Fibroblast of lung (primary cell): Measurements from ENCODE around the gene ZNRD2. TPM values are rescaled to one million over a fixed set of nuclear protein-coding genes. Genes with fewer than 3 reads are reported as not detected.
A peak's percentile ranks its signal among the peaks of the same experiment; 100 is the strongest.

Experiments
- DNase-seq, 2 donors: peaks; one replicate each; pipeline versions ENCODE4 v3.0.0 to v3.0.0-alpha.2; 2010; ENCODE audit warnings: low read depth in 2 of 2
- H2AFZ ChIP-seq: 2 replicates; pipeline ENCODE4 v1.5.1; 2012; ENCODE audit warnings: low read length, control low read depth, inconsistent platforms
- H3K27ac ChIP-seq: 2 replicates; pipeline ENCODE4 v1.5.1; 2011; ENCODE audit warnings: low read length, control low read depth; ENCODE audit not compliant: insufficient read depth
- H3K27me3 ChIP-seq: 2 replicates; pipeline ENCODE4 v1.5.1; 2011; ENCODE audit warnings: mild to moderate bottlenecking, low read length; ENCODE audit not compliant: control insufficient read depth, insufficient read depth
- H3K36me3 ChIP-seq: 2 replicates; pipeline ENCODE4 v1.5.1; 2011; ENCODE audit warnings: low read length; ENCODE audit not compliant: control insufficient read depth, insufficient read depth
- H3K4me1 ChIP-seq: 2 replicates; pipeline ENCODE4 v1.5.1; 2011; ENCODE audit warnings: low read length; ENCODE audit not compliant: control insufficient read depth, insufficient read depth; ENCODE audit errors: extremely low read depth
- H3K4me2 ChIP-seq: 2 replicates; pipeline ENCODE4 v1.5.1; 2011; ENCODE audit warnings: low read length, control low read depth; ENCODE audit not compliant: insufficient read depth; ENCODE audit errors: extremely low read depth
- H3K4me3 ChIP-seq, 4 experiments: fragments of 200-600 bp in 1 of 4; sonication (generic) in 1 of 4; replicated peaks in 1 of 4; 2 replicates each; pipeline ENCODE4 v1.5.1; 2011 to 2016; ENCODE audit warnings: low read length in 4 of 4, low read depth in 3 of 4, mild to moderate bottlenecking in 3 of 4, control low read depth in 2 of 4, inconsistent platforms in 1 of 4, mixed read lengths in 1 of 4; ENCODE audit not compliant: insufficient read depth in 1 of 4; ENCODE audit errors: control extremely low read depth in 1 of 4
- H3K79me2 ChIP-seq: 2 replicates; pipeline ENCODE4 v1.5.1; 2012; ENCODE audit warnings: mild to moderate bottlenecking, low read length, inconsistent platforms; ENCODE audit not compliant: control insufficient read depth, insufficient read depth
- H3K9ac ChIP-seq: 2 replicates; pipeline ENCODE4 v1.5.1; 2011; ENCODE audit warnings: mild to moderate bottlenecking, low read length, control low read depth; ENCODE audit not compliant: insufficient read depth
- H3K9me3 ChIP-seq: 2 replicates; pipeline ENCODE4 v1.5.1; 2012; ENCODE audit warnings: low read depth, low read length; ENCODE audit not compliant: control insufficient read depth, insufficient read depth
- H4K20me1 ChIP-seq: 2 replicates; pipeline ENCODE4 v1.5.1; 2011; ENCODE audit warnings: low read length; ENCODE audit not compliant: control insufficient read depth, insufficient read depth; ENCODE audit errors: extremely low read depth
- CTCF ChIP-seq, 2 donors: IDR thresholded peaks in 1 of 2; conservative IDR thresholded peaks in 1 of 2; 1 replicate in 1 of 2; 2 replicates in 1 of 2; pipeline ENCODE4 v1.5.1; 2011 to 2012; ENCODE audit warnings: low read length in 2 of 2, control low read depth in 1 of 2, inconsistent platforms in 1 of 2, low read depth in 1 of 2, mild to moderate bottlenecking in 1 of 2
- EZH2 ChIP-seq: IDR thresholded peaks from 2 replicates; pipeline ENCODE4 v1.5.1; 2012; ENCODE audit warnings: low read length, control low read depth, mild to moderate bottlenecking; ENCODE audit errors: missing control alignments
- polyA plus RNA-seq, 2 donors: library from polyadenylated mRNA; depleted of rRNA in 1 of 2; stranded (reverse) in 1 of 2; unstranded in 1 of 2; fragments of >200 nt; gene quantifications; 2 replicates each; pipeline ENCODE4 v1.2.1, GENCODE V29; 2011 to 2012; ENCODE audit warnings: missing spikeins in 1 of 2
- total RNA-seq: library from RNA; depleted of rRNA; stranded (reverse); fragments of >200 nt; gene quantifications from 2 replicates; pipeline ENCODE4 v1.2.1, GENCODE V29; 2014

ZNRD2 gene
- total and polyA plus RNA-seq, 2 donors (not counting 1 experiment from before 2014, with no cell fraction given), result 20.8 to 25.8 TPM

DNA sequence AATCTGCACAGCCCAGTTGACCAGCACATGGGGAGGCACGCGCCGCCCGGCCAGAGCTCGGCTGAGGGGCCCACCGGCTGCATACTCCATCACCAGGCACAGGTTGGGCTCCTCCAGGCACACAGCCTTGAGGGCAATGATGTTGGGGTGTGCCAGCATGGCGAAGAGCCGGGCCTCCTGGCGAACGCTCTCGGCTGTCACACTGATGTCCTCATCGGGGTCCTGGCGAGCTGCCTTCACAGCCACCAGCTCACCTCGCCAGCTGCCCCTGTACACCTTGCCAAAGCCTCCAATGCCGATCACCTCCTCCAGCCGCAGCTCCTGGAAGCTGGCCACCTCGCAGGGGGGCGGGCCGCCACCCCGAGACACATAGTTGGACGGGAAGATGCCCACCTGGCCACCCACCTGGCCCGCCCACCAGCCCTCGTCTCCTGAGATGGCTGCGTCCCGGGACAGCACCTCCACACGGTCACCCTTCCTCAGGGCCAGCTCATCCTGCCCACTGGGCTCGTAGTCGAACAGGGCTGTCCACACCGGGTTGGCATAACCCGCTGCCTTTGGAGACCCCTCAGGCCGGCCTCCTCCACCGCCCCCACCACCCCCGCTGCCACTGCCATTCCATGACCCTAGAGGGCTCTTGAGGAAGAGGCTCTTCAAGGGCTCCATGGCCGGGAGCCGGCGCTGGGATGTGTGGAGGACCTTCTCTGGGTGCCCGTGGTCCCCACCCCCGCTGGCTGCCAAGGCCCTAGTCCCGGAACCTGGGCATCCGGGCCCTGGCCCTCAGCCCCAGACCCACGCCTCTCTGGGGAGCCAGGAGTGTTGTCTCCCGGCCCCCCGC, 43.0 kb downstream of the ZNRD2 start:
- Histone ChIP-seq H4K20me1 (no peaks in the 10 kb centered on the region), H3K79me2 (peaks cover 57% of the 10 kb centered on the region)

DNA sequence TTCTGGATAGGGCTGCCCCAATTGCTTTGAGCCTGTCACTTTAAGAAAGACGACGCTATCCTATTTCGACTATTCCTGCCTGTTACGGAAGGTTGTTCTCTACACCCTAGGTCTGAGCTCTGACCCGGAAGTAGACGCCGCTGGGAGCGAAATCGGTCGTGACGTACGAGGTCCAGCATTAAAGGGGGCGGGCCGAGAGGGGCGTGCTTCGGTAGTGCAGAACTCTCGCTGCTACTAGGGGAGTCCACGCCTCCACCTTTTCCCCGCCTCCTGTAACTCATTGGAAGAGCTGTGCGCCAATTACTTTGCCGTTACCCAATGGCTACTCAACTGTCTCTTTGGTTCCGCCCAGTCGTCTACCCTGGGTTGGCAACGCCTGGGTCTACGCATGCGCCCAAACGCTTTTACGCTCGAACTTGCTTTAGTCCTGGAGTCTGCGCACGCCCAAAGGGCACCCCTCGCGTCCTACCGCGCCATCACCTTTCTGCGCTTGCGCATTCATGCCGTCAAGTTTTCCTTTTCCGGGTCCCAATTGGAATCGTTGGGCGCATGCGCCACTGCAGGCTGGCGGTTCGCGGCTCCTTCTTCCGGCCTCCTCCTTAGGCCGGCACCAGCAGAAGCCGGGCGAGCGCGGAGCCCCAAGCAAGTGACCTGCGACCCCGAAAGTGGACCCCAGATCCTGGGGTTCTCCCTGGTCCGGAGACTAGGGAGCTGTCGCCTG, 45.1 kb downstream of the ZNRD2 start, which contains the start of gene PCNX3:
Gene PCNX3, plus strand, starts transcription at position 548 of the 721 bp plus-strand sequence. CDS start 536 bp downstream, outside the sequence.
- Histone ChIP-seq H3K79me2 (peaks cover 53% of the 10 kb centered on the region), H4K20me1 (no peaks in the 10 kb centered on the region), H3K9me3 (no peaks in the 10 kb centered on the region), H3K4me3 (peak within 1 kb of the TSS; percentile 87 to 98 (median 91)), H3K4me2 (peak within 1 kb of the TSS; percentile 97), H3K4me1 (peaks cover 25% of the 10 kb centered on the region), H3K9ac (peak within 1 kb of the TSS; percentile 92), H3K36me3 (peaks cover 32% of the 10 kb centered on the region), H3K27ac (peak within 1 kb of the TSS; percentile 90), H3K27me3 (no peaks in the 10 kb centered on the region), H2AFZ (no peak within 1 kb of the TSS)
- DNase-seq, result peak; percentile 100
- no peak for TF ChIP-seq CTCF (conservative IDR thresholded peaks at IDR 0.05 in 1 of 2, IDR thresholded peaks at IDR 0.05 in 1 of 2; ENCODE audit: low read depth in 1 of 2, low read length in 2 of 2)
- TF ChIP-seq EZH2, result no peak

More for the DNA sequence above, 43.0 kb downstream of the ZNRD2 start:
- Histone ChIP-seq H3K27me3 (no peaks in the 10 kb centered on the region), H3K4me2 (peak overlapping the region; percentile 85), H3K9ac (peak overlapping the region; percentile 88), H3K4me3 (peak overlapping the region; percentile 87 to 98 (median 91)), H3K4me1 (peaks cover 38% of the 10 kb centered on the region), H3K27ac (peak overlapping the region; percentile 84), H2AFZ (no peak overlapping the region), H3K36me3 (peaks cover 19% of the 10 kb centered on the region), H3K9me3 (no peaks in the 10 kb centered on the region)
- TF ChIP-seq CTCF (conservative IDR thresholded peaks at IDR 0.05 in 1 of 2, IDR thresholded peaks at IDR 0.05 in 1 of 2; ENCODE audit: low read depth in 1 of 2, low read length in 2 of 2) (no peak), EZH2 (no peak)
- DNase-seq, result no peak

GRCh38 chr11:65615950-65616574, 45.8 kb downstream of the ZNRD2 start:
- H3K27ac ChIP-seq, result peak overlapping the region; percentile 90
- no peaks in the 10 kb centered on the region for H3K9me3 ChIP-seq
- peak overlapping the region; percentile 97 for H3K4me2 ChIP-seq
- TF ChIP-seq CTCF (conservative IDR thresholded peaks at IDR 0.05 in 1 of 2, IDR thresholded peaks at IDR 0.05 in 1 of 2; ENCODE audit: low read depth in 1 of 2, low read length in 2 of 2), result no peak
- no peak for TF ChIP-seq EZH2
- peaks cover 24% of the 10 kb centered on the region for H3K4me1 ChIP-seq
- peak; percentile 15 to 21 for DNase-seq
- H4K20me1 ChIP-seq, result no peaks in the 10 kb centered on the region
- H3K79me2 ChIP-seq, result peaks cover 49% of the 10 kb centered on the region
- peak overlapping the region; percentile 74 to 82 (median 80) for H3K4me3 ChIP-seq
- no peak overlapping the region for H2AFZ ChIP-seq
- H3K9ac ChIP-seq, result peak overlapping the region; percentile 92
- H3K36me3 ChIP-seq, result peaks cover 34% of the 10 kb centered on the region
- no peaks in the 10 kb centered on the region for H3K27me3 ChIP-seq
